GM12878 (cell line): ENCODE data around the gene RFC3. TPM values are rescaled to one million over a fixed set of nuclear protein-coding genes. Genes with fewer than 3 reads are reported as not detected.
"Not testable (repeated sequence)": the region's sequence is repeated elsewhere in the genome, so short reads cannot be mapped to it uniquely, and the experiment has no call there.

Source experiments
- ATAC-seq: fragments of 200-7000 bp; cut with Tn5 transposase; 3 replicates; pipeline ENCODE4 v1.9.1; 2020; ENCODE audit warnings: mild to moderate bottlenecking, moderate library complexity
- BruUV-seq: library from RNA; stranded (reverse); fragments of 400-500 nt; replicated peaks from 2 replicates; lab custom pipeline; 2021; lab: Mats Ljungman, UMichigan
- CTCF ChIA-PET: fragments of 300-600 bp; sonication (Branson Sonifier 250); formaldehyde crosslinking; extraction: SDS; loops from one replicate; lab custom pipeline; 2021; ENCODE audit warnings: inconsistent platforms; lab: Yijun Ruan, JAX
- POLR2A ChIA-PET: fragments of 350-600 bp; formaldehyde crosslinking; extraction: SDS; loops from one replicate; lab custom pipeline; 2021; ENCODE audit warnings: inconsistent platforms; lab: Charles Lee
- RAD21 ChIA-PET: fragments of 300-600 bp; sonication (Branson Sonifier 250); formaldehyde crosslinking; loops from one replicate; lab custom pipeline; 2023; ENCODE audit warnings: antibody characterized with exemption; ENCODE audit not compliant: unreplicated experiment; lab: Charles Lee
- SMC1A ChIA-PET: fragments of 300-600 bp; sonication (Branson Sonifier 250); formaldehyde crosslinking; loops from one replicate; lab custom pipeline; 2023; ENCODE audit not compliant: unreplicated experiment, uncharacterized antibody; lab: Charles Lee
- DNase-seq: peaks from one replicate; pipeline ENCODE4 v3.0.0-alpha.2; 2011; ENCODE audit warnings: low read depth, low spot score
- FAIRE-seq: peaks from 3 replicates; lab custom pipeline; 2011; peaks lifted over from hg19 to GRCh38; lab: Jason Lieb, UNC
- H2AFZ ChIP-seq: 2 replicates; pipeline ENCODE4 v1.6.0; 2011; ENCODE audit warnings: low read depth, low read length, control low read depth; ENCODE audit not compliant: control insufficient read depth
- H3K27ac ChIP-seq: 2 replicates; pipeline ENCODE4 v1.5.1; 2011; ENCODE audit warnings: control low read depth; ENCODE audit not compliant: control insufficient read depth, insufficient read depth
- H3K27me3 ChIP-seq, 2 experiments: replicated peaks in 1 of 2; 2 replicates each; pipeline versions ENCODE4 v1.6.0 to v1.6.1; 2011; ENCODE audit warnings: low read length in 1 of 2; ENCODE audit not compliant: control insufficient read depth in 2 of 2, insufficient read depth in 2 of 2
- H3K36me3 ChIP-seq, 2 experiments: 2 replicates each; pipeline ENCODE4 v1.5.1; 2011; ENCODE audit warnings: low read length in 1 of 2; ENCODE audit not compliant: control insufficient read depth in 2 of 2, insufficient read depth in 2 of 2
- H3K4me1 ChIP-seq: 2 replicates; pipeline ENCODE4 v1.6.1; 2011; ENCODE audit warnings: mild to moderate bottlenecking, low read length, moderate library complexity, mixed read lengths; ENCODE audit not compliant: control insufficient read depth, insufficient read depth
- H3K4me2 ChIP-seq: 2 replicates; pipeline ENCODE4 v1.6.0; 2011; ENCODE audit warnings: control low read depth; ENCODE audit not compliant: control insufficient read depth, insufficient read depth
- H3K4me3 ChIP-seq: fragments of 200-600 bp; sonication (generic); 2 replicates; pipeline ENCODE4 v1.5.1; 2016
- H3K79me2 ChIP-seq: 2 replicates; pipeline ENCODE4 v1.6.0; 2011; ENCODE audit warnings: low read length; ENCODE audit not compliant: control insufficient read depth, insufficient read depth
- H3K9ac ChIP-seq: 2 replicates; pipeline ENCODE4 v1.8.0; 2011; ENCODE audit warnings: low read length, control low read depth, mixed read lengths; ENCODE audit not compliant: control insufficient read depth, insufficient read depth
- H3K9me3 ChIP-seq: replicated peaks from 3 replicates; pipeline ENCODE4 v1.5.1; 2011; ENCODE audit warnings: mild to moderate bottlenecking, low read length; ENCODE audit not compliant: control insufficient read depth, insufficient read depth
- H4K20me1 ChIP-seq: 2 replicates; pipeline ENCODE4 v1.6.0; 2011; ENCODE audit not compliant: control insufficient read depth, insufficient read depth
- CBX3 ChIP-seq: fragments of 200-600 bp; sonication (generic); IDR thresholded peaks from 2 replicates; pipeline ENCODE4 v1.6.1; 2016; ENCODE audit warnings: low read depth, borderline replicate concordance
- E2F8 ChIP-seq: fragments of 450-650 bp; IDR thresholded peaks from 2 replicates; pipeline ENCODE4 v1.6.1; 2018; ENCODE audit warnings: mild to moderate bottlenecking, low read depth, moderate library complexity; ENCODE audit not compliant: partially characterized antibody
- HDGF ChIP-seq: fragments of 450-650 bp; IDR thresholded peaks from 2 replicates; pipeline ENCODE4 v1.6.1; 2016; ENCODE audit warnings: antibody characterized with exemption
- IKZF1 ChIP-seq: fragments of 450-650 bp; conservative IDR thresholded peaks from 2 replicates; pipeline ENCODE4 v1.6.1; 2017; ENCODE audit warnings: antibody characterized with exemption, mild to moderate bottlenecking
- NRF1 ChIP-seq: conservative IDR thresholded peaks from 2 replicates; pipeline ENCODE4 v1.6.1; 2011; ENCODE audit warnings: mild to moderate bottlenecking, low read depth, low read length, improper control_type of control experiment
- RFX5 ChIP-seq: IDR thresholded peaks from 2 replicates; pipeline ENCODE4 v1.6.1; 2011; ENCODE audit warnings: low read depth, low read length, improper control_type of control experiment
- TARDBP ChIP-seq: IDR thresholded peaks from 2 replicates; pipeline ENCODE4 v1.6.1; 2016; ENCODE audit warnings: borderline replicate concordance
- WGBS: methylation state at CpG from one replicate; pipeline ENCODE4 v1.1.6; 2016; ENCODE audit warnings: low lambda C conversion rate; ENCODE audit not compliant: insufficient replicate concordance, insufficient coverage; ENCODE audit errors: missing lambda C conversion rate; 5-methylcytosine and 5-hydroxymethylcytosine counted together
- in situ Hi-C: fragments of 300-500 bp; cut with MboI; formaldehyde crosslinking; loops from 9 replicates; pipeline ENCODE4 v1.14.3; 2018; ENCODE audit warnings: mixed read lengths
- intact Hi-C: fragments of 100-400 bp; cut with micrococcal nuclease; formaldehyde crosslinking; loops from one replicate; pipeline ENCODE4 v1.14.2; 2022; ENCODE audit not compliant: unreplicated experiment
- polyA plus RNA-seq, 11 experiments: library from polyadenylated mRNA; depleted of rRNA in 4 of 11; unstranded in 6 of 11; stranded (reverse) in 5 of 11; fragments of >200 nt; fragmentation: Nextera tagmentation in 4 of 11; fragmentation: Illumina TruSeq in 1 of 11; extraction: Ambion mirVana in 4 of 11; extraction: Trizol in 1 of 11; gene quantifications; 1 replicate in 1 of 11; 2 replicates in 10 of 11; pipeline versions ENCODE4 v1.2.1 to v1.2.3, GENCODE V29; 2011 to 2016; ENCODE audit warnings: inconsistent platforms in 2 of 11, missing spikeins in 2 of 11, low read depth in 1 of 11
- total RNA-seq, 4 experiments: library from RNA; depleted of rRNA in 3 of 4; stranded (reverse); fragments of >200 nt in 3 of 4; fragmentation: Illumina TruSeq in 1 of 4; extraction: Trizol in 1 of 4; gene quantifications; 2 replicates each; pipeline versions ENCODE4 v1.2.1 to v1.2.3, GENCODE V29; 2013 to 2021
- TF ChIP-seq, protein P1 (sequence below): fragments of 150-350 bp; IDR thresholded peaks from 2 replicates; pipeline ENCODE4 v1.6.1; 2014; ENCODE audit warnings: mild to moderate bottlenecking, low read depth, low read length

RFC3 gene
- total and polyA plus RNA-seq, 10 of the 15 experiments (the other 5 are each of a cell fraction or from before 2014, with no cell fraction given), result 57.6 to 98.9 (median 81.3) TPM

DNA sequence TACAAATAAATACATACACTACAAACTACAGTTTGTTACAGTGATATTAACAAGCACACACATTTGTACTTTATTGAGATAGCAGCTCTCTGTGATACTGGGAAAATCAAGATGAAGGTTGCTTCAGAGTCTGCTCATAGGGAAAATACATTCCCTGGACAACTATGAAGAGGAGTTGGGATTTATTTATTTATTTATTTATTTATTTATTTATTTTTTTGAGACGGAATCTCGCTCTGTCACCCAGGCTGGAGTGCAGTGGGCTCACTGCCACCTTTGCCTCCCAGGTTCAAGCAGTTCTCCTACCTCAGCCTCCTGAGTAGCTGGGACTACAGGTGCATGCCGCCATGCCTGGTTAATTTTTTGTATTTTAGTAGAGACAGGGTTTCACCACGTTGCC is 34.7 kb upstream of the RFC3 start:
- H3K79me2 ChIP-seq, intact Hi-C loops, H4K20me1 ChIP-seq, BruUV-seq, H3K4me3 ChIP-seq, in situ Hi-C loops, H3K27me3 ChIP-seq, H3K36me3 ChIP-seq, H3K9me3 ChIP-seq, H3K27ac ChIP-seq, FAIRE-seq, H3K9ac ChIP-seq, ATAC-seq, H2AFZ ChIP-seq, H3K4me1 ChIP-seq, POLR2A ChIA-PET, RAD21 ChIA-PET, H3K4me2 ChIP-seq, DNase-seq: not testable (repeated sequence)
- WGBS, result 73% methylated on average over 4 of the region's 4 CpGs
- ChIA-PET CTCF (interaction anchor here (1.1 to 1.3 kb wide), 2 partner anchors 10 to 22 kb away, joined by 3 read pairs; no protein-coding TSS in a partner anchor), SMC1A (interaction anchor here (1.4 to 2.1 kb wide), 2 partner anchors 12 to 18 kb away, joined by 4 to 5 read pairs; no protein-coding TSS in a partner anchor)

GRCh38 chr13:33784738-33785137 is 33.2 kb upstream of the RFC3 start:
- no peak overlapping the region for H3K9ac ChIP-seq
- TF ChIP-seq NRF1 (no peak), HDGF (no peak), IKZF1 (no peak), TARDBP (no peak), E2F8 (no peak), RFX5 (no peak), CBX3 (no peak)
- TF ChIP-seq, protein P1, sequence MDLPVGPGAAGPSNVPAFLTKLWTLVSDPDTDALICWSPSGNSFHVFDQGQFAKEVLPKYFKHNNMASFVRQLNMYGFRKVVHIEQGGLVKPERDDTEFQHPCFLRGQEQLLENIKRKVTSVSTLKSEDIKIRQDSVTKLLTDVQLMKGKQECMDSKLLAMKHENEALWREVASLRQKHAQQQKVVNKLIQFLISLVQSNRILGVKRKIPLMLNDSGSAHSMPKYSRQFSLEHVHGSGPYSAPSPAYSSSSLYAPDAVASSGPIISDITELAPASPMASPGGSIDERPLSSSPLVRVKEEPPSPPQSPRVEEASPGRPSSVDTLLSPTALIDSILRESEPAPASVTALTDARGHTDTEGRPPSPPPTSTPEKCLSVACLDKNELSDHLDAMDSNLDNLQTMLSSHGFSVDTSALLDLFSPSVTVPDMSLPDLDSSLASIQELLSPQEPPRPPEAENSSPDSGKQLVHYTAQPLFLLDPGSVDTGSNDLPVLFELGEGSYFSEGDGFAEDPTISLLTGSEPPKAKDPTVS, result no peak
- no peaks in the 10 kb centered on the region for H3K36me3 ChIP-seq
- no peak for FAIRE-seq
- ATAC-seq, result no peak
- no peaks in the 10 kb centered on the region for H3K27me3 ChIP-seq
- ChIA-PET CTCF (interaction anchor here (1.8 to 7.5 kb wide), 3 partner anchors 9 to 14 kb away, joined by 4 to 41 read pairs (median 5); no protein-coding TSS in a partner anchor), SMC1A (interaction anchor here (0.6 to 8.5 kb wide), 7 partner anchors 11 to 109 kb away, joined by 3 to 53 read pairs (median 3); no protein-coding TSS in a partner anchor), RAD21 (interaction anchor here (0.8 to 1.7 kb wide), 2 partner anchors 9 to 16 kb away, joined by 3 to 5 read pairs; no protein-coding TSS in a partner anchor), POLR2A (no interaction called here)
- no peak overlapping the region for H3K27ac ChIP-seq
- H3K4me2 ChIP-seq, result no peak overlapping the region
- no peak overlapping the region for H2AFZ ChIP-seq
- no peak overlapping the region for H3K4me3 ChIP-seq
- no peaks in the 10 kb centered on the region for H4K20me1 ChIP-seq
- no peaks in the 10 kb centered on the region for H3K79me2 ChIP-seq
- in situ Hi-C loops (no loop called here), intact Hi-C loops (loop anchor here (5.0 kb wide), 1 partner anchor 57 kb away; no protein-coding TSS in a partner anchor)
- DNase-seq, result no peak
- no peaks in the 10 kb centered on the region; the same call in 2 of the 3 replicates for H3K9me3 ChIP-seq
- WGBS, result 100% methylated on average over 1 of the region's 1 CpG
- BruUV-seq, result no TSS peak
- peaks cover 6% of the 10 kb centered on the region; the same call in 1 of the 2 replicates for H3K4me1 ChIP-seq
